ENCODE data around the gene SRRM4. TPM values are rescaled to one million over a fixed set of nuclear protein-coding genes. Genes with fewer than 3 reads are reported as not detected.

Gene SRRM4
- total RNA-seq, 2 experiments from 2014 or later = not detected

DNA sequence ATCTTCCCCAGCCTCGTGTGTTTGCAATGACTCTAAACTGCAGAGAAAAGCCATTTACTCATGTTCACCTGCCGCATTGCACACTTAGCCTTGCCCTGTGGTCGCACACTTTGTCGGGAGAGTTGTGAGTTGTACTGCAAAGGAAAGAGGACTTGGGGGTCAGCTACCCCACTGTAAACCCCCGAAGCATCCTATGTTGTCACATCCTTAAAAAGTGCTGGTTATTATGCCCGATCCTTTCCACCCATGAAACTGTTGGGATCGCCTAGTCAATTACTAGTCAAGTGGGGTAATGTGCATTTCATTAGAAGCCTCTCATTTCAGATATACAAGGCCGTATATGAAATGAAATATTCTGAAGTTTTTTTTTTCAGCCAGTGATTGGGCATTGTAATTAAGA is 98.2 kb downstream of the SRRM4 start:
- H3K27ac Mint-ChIP-seq = no peak overlapping the region
- CTCF ChIA-PET = no interaction called here
- H3K9me3 Mint-ChIP-seq = no peaks in the 10 kb centered on the region

DNA sequence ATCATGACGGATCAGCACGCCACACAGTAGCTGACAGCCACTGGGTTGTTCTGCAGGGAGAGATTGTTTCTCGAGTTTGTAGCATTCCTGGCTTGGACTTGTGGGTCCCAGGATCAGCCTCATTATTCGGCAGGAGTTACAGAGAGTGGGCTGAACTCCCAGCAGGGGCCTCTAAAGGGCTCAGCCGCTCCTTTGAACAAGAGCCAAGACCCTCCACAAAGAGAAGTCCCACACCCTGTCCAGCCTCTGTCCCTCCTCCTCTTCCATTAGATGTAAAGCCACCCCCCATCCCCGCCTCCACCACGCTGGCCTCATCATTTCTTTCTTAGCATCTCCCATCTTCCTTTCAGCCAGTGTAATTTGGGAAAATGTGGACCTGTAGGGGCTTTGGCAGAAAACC is 100.7 kb downstream of the SRRM4 start:
- no peak for DNase-seq
- Histone ChIP-seq H3K9me3 (ENCODE audit: control insufficient read depth in 1 of 2, insufficient read depth in 1 of 2, low read length in 2 of 2) (peaks cover 0 to 4% of the 10 kb centered on the region in 2 experiments), H3K36me3 (ENCODE audit: insufficient read depth, low read length) (no peaks in the 10 kb centered on the region), H3K27ac (ENCODE audit: low read depth in 1 of 2, low read length in 2 of 2) (no peak overlapping the region), H3K4me3 (ENCODE audit: low read length) (no peak overlapping the region), H3K4me1 (ENCODE audit: insufficient read depth, low read length) (no peaks in the 10 kb centered on the region), H3K27me3 (ENCODE audit: control insufficient read depth in 1 of 2, insufficient read depth in 2 of 2, low read length in 2 of 2) (no peaks in the 10 kb centered on the region)
- Mint-ChIP-seq H3K4me3 (no peak overlapping the region), H3K4me1 (ENCODE audit: low read depth) (no peaks in the 10 kb centered on the region), H3K27ac (no peak overlapping the region), H3K9me3 (no peaks in the 10 kb centered on the region), H3K36me3 (ENCODE audit: low read depth) (no peaks in the 10 kb centered on the region), H3K27me3 (peaks cover 10% of the 10 kb centered on the region)
- intact Hi-C loops (cut with DNase I, micrococcal nuclease) = no loop called here
- ChIA-PET POLR2A (no interaction called here), CTCF (no interaction called here)
- TF ChIP-seq, protein P1, sequence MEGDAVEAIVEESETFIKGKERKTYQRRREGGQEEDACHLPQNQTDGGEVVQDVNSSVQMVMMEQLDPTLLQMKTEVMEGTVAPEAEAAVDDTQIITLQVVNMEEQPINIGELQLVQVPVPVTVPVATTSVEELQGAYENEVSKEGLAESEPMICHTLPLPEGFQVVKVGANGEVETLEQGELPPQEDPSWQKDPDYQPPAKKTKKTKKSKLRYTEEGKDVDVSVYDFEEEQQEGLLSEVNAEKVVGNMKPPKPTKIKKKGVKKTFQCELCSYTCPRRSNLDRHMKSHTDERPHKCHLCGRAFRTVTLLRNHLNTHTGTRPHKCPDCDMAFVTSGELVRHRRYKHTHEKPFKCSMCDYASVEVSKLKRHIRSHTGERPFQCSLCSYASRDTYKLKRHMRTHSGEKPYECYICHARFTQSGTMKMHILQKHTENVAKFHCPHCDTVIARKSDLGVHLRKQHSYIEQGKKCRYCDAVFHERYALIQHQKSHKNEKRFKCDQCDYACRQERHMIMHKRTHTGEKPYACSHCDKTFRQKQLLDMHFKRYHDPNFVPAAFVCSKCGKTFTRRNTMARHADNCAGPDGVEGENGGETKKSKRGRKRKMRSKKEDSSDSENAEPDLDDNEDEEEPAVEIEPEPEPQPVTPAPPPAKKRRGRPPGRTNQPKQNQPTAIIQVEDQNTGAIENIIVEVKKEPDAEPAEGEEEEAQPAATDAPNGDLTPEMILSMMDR (IDR thresholded peaks at IDR 0.05) = no peak
- no peak for ATAC-seq (ENCODE audit: poor library complexity)

More for the DNA sequence above, 98.2 kb downstream of the SRRM4 start:
- no peaks in the 10 kb centered on the region for H3K27me3 ChIP-seq (ENCODE audit: control insufficient read depth in 1 of 2, insufficient read depth in 2 of 2, low read length in 2 of 2)
- intact Hi-C loops (cut with DNase I, micrococcal nuclease) = loop anchor here in 1 of 2 experiments (5.0 kb wide), 1 partner anchor 1607 kb away; no protein-coding TSS in a partner anchor
- Mint-ChIP-seq H3K4me3 (no peak overlapping the region), H3K4me1 (ENCODE audit: low read depth) (no peaks in the 10 kb centered on the region), H3K36me3 (ENCODE audit: low read depth) (no peaks in the 10 kb centered on the region), H3K27me3 (peaks cover 6% of the 10 kb centered on the region)
- no peaks in the 10 kb centered on the region for H3K36me3 ChIP-seq (ENCODE audit: insufficient read depth, low read length)
- no peak overlapping the region for H3K27ac ChIP-seq (ENCODE audit: low read depth in 1 of 2, low read length in 2 of 2)
- H3K9me3 ChIP-seq (ENCODE audit: control insufficient read depth in 1 of 2, insufficient read depth in 1 of 2, low read length in 2 of 2) = peaks cover 0 to 4% of the 10 kb centered on the region in 2 experiments
- TF ChIP-seq, protein P1 (IDR thresholded peaks at IDR 0.05) = no peak
- H3K4me3 ChIP-seq (ENCODE audit: low read length) = no peak overlapping the region
- H3K4me1 ChIP-seq (ENCODE audit: insufficient read depth, low read length) = no peaks in the 10 kb centered on the region
- no peak for DNase-seq
- no peak for ATAC-seq (ENCODE audit: poor library complexity)
- POLR2A ChIA-PET = no interaction called here

DNA sequence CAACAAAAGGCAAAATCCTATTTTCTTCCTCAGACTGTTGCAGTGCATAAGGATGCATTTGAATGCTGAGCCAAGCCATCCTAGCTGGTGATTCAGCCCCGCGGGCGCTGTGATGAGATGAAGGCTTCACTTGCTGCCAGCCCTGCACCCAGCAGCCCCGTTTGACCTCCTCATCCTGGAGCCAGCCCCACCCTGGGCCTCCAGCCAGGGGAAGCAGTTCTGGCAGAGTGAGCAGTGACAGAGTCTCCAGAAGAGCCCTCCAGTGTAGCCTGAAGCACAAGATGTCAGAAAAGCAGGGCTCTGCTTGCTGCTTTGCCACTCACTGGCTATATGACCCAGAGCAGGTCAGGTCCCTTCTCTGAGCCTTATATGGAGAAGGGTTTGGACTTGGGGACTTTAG is 101.2 kb downstream of the SRRM4 start:
- intact Hi-C loops (cut with DNase I, micrococcal nuclease) = no loop called here
- CTCF ChIA-PET = no interaction called here
- Mint-ChIP-seq H3K27me3 (peaks cover 14% of the 10 kb centered on the region), H3K4me1 (ENCODE audit: low read depth) (no peaks in the 10 kb centered on the region), H3K27ac (no peak overlapping the region), H3K9me3 (no peaks in the 10 kb centered on the region), H3K36me3 (ENCODE audit: low read depth) (no peaks in the 10 kb centered on the region), H3K4me3 (no peak overlapping the region)
- Histone ChIP-seq H3K27me3 (ENCODE audit: control insufficient read depth in 1 of 2, insufficient read depth in 2 of 2, low read length in 2 of 2) (no peaks in the 10 kb centered on the region), H3K4me3 (ENCODE audit: low read length) (no peak overlapping the region), H3K4me1 (ENCODE audit: insufficient read depth, low read length) (no peaks in the 10 kb centered on the region), H3K36me3 (ENCODE audit: insufficient read depth, low read length) (no peaks in the 10 kb centered on the region), H3K27ac (ENCODE audit: low read depth in 1 of 2, low read length in 2 of 2) (no peak overlapping the region), H3K9me3 (ENCODE audit: control insufficient read depth in 1 of 2, insufficient read depth in 1 of 2, low read length in 2 of 2) (peaks cover 0 to 4% of the 10 kb centered on the region in 2 experiments)
- no peak for DNase-seq
- TF ChIP-seq, protein P1 (IDR thresholded peaks at IDR 0.05) = no peak
- ATAC-seq (ENCODE audit: poor library complexity) = no peak
- POLR2A ChIA-PET = no interaction called here

Measured in CD4-positive, alpha-beta T cell (primary cell).